Effector memory CD4-positive, alpha-beta T cell (primary cell): ENCODE results near the gene OPCML.
A peak's percentile ranks its signal among the peaks of the same experiment; 100 is the strongest.

Experiments
- DNase-seq, 3 donors: peaks; one replicate each; pipeline ENCODE4 v3.0.0-alpha.2; 2020
- H3K27ac ChIP-seq: 2 replicates; pipeline ENCODE4 v1.7.0; 2013; ENCODE audit warnings: mild to moderate bottlenecking, low read length, moderate library complexity; ENCODE audit not compliant: insufficient read depth, poor library complexity, severe bottlenecking
- H3K27me3 ChIP-seq: replicated peaks from 2 replicates; pipeline ENCODE4 v1.7.0; 2013; ENCODE audit warnings: mild to moderate bottlenecking, low read length; ENCODE audit not compliant: insufficient read depth, control insufficient read depth, poor library complexity, severe bottlenecking
- H3K36me3 ChIP-seq: 2 replicates; pipeline ENCODE4 v1.7.0; 2013; ENCODE audit warnings: mild to moderate bottlenecking, low read length, moderate library complexity; ENCODE audit not compliant: control insufficient read depth, insufficient read depth
- H3K4me1 ChIP-seq: 2 replicates; pipeline ENCODE4 v1.7.0; 2013; ENCODE audit warnings: low read length, mild to moderate bottlenecking; ENCODE audit not compliant: control insufficient read depth, insufficient read depth, poor library complexity, severe bottlenecking
- H3K4me3 ChIP-seq: 2 replicates; pipeline ENCODE4 v1.7.0; 2013; ENCODE audit warnings: low read length, low read depth, mild to moderate bottlenecking; ENCODE audit not compliant: insufficient read depth, poor library complexity, severe bottlenecking
- H3K9me3 ChIP-seq: 2 replicates; pipeline ENCODE4 v1.7.0; 2013; ENCODE audit warnings: mild to moderate bottlenecking, low read length, moderate library complexity; ENCODE audit not compliant: control insufficient read depth

OPCML gene

GRCh38 chr11:133096981-133097380 is 435.3 kb downstream of the OPCML start:
- H3K36me3 ChIP-seq: no peaks in the 10 kb centered on the region
- no peaks in the 10 kb centered on the region for H3K9me3 ChIP-seq
- DNase-seq: no peak
- H3K4me1 ChIP-seq: no peaks in the 10 kb centered on the region
- H3K4me3 ChIP-seq: no peak overlapping the region
- no peak overlapping the region for H3K27ac ChIP-seq
- H3K27me3 ChIP-seq: no peaks in the 10 kb centered on the region

DNA sequence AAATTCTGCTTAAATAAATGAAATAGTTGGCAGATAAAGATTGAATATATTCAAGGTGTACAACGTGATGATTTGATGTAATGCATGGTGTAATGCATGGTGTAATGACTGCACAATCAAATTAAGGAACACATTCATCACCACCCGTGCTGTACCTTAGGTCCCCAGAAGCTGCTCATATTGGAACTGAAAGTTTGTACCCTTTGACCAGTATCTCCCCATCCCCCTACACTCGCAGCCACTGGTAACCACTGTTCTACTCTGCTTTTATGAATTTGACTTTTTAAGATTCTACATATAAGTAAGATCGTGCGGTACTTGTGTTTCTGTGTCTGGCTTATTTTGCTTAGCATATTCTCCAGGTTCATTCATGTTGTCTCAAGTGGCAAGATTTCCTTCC is 445.8 kb downstream of the OPCML start:
- Histone ChIP-seq H3K9me3 (no peaks in the 10 kb centered on the region), H3K36me3 (no peaks in the 10 kb centered on the region), H3K27me3 (peaks cover 2% of the 10 kb centered on the region), H3K4me3 (no peak overlapping the region), H3K27ac (no peak overlapping the region), H3K4me1 (peaks cover 5% of the 10 kb centered on the region)
- no peak for DNase-seq

GRCh38 chr11:133082841-133083488 is 449.3 kb downstream of the OPCML start:
- Histone ChIP-seq H3K27ac (no peak overlapping the region), H3K36me3 (no peaks in the 10 kb centered on the region), H3K9me3 (no peaks in the 10 kb centered on the region), H3K4me3 (peak overlapping the region; percentile 12), H3K27me3 (peaks cover 2% of the 10 kb centered on the region), H3K4me1 (peaks cover 5% of the 10 kb centered on the region)
- DNase-seq: peak in 2 of 3 donors; percentile 4 to 13

- Histone ChIP-seq H3K9me3 (no peaks in the 10 kb centered on the region), H3K4me1 (peaks cover 5% of the 10 kb centered on the region), H3K36me3 (no peaks in the 10 kb centered on the region), H3K27me3 (peaks cover 2% of the 10 kb centered on the region), H3K27ac (no peak overlapping the region), H3K4me3 (no peak overlapping the region)
- DNase-seq: no peak
These were observed 449.9 kb downstream of the OPCML start for GRCh38 chr11:133082453-133082781.

- H3K27me3 ChIP-seq: peaks cover 2% of the 10 kb centered on the region
- peaks cover 5% of the 10 kb centered on the region for H3K4me1 ChIP-seq
- no peaks in the 10 kb centered on the region for H3K9me3 ChIP-seq
- no peak overlapping the region for H3K27ac ChIP-seq
- H3K36me3 ChIP-seq: no peaks in the 10 kb centered on the region
- no peak overlapping the region for H3K4me3 ChIP-seq
- DNase-seq: no peak
These were observed 450.4 kb downstream of the OPCML start for GRCh38 chr11:133081730-133082452.

DNA sequence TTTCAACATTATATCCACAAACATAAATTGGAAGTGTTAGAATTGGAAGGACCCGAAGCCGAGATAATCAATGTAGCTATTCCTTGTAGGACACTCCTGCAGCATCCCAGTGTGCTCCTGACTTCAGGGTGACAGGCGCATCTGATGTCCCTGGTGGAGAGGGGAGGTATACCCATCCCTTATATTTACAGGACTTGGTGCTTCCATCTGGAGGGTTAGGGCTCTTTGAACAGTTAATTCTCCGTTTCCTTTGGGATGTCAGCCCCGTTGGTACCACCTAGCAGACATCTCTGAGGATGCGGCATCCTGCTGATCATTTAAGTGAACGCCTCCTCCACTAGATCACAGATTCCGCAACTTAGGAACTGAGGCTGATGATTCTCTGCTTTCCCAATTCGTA is 451.3 kb downstream of the OPCML start:
- H3K36me3 ChIP-seq: no peaks in the 10 kb centered on the region
- no peaks in the 10 kb centered on the region for H3K9me3 ChIP-seq
- peaks cover 5% of the 10 kb centered on the region for H3K4me1 ChIP-seq
- H3K27me3 ChIP-seq: peaks cover 2% of the 10 kb centered on the region
- no peak for DNase-seq
- no peak overlapping the region for H3K27ac ChIP-seq
- no peak overlapping the region for H3K4me3 ChIP-seq

DNA sequence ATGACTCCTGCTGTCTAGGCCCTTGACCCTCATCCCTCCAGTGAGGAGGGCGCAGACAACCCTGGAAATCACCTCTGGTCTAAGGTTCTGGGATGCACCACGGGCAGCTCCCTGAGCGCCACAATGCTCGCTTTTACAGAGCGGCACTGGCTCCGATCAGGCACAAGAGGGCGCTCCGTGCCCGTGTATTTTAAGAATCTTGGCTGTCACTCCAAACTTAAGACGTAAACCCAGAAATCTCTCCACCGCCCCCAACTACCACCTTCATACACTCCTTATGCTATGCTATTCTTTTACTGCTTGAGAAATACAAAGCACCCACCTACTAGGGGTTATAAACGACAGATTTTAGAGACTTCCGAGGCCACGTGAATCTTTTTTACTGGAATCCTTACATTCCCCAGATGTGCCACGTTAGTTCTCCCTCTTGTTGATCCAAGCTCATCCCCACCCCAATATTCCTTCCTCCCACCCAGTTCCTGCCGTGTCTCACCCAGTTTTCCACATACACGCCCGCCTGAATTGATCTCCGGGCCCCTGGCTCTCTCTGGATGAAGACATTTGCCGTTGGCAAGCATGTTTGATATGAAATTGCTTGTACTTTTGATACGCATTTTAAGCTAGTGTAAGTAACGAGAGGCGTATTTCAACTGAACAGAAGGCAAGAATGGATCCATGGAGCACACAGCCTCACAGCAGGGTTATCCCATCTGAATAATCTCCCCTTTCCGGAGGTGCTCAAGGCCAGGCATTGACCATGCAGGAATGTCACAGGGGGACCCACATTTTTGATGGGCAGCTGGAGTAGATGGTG is 453.5 kb downstream of the OPCML start:
- Histone ChIP-seq H3K36me3 (no peaks in the 10 kb centered on the region), H3K27ac (no peak overlapping the region), H3K4me3 (no peak overlapping the region), H3K27me3 (no peaks in the 10 kb centered on the region), H3K9me3 (no peaks in the 10 kb centered on the region), H3K4me1 (peaks cover 5% of the 10 kb centered on the region)
- no peak for DNase-seq

DNA sequence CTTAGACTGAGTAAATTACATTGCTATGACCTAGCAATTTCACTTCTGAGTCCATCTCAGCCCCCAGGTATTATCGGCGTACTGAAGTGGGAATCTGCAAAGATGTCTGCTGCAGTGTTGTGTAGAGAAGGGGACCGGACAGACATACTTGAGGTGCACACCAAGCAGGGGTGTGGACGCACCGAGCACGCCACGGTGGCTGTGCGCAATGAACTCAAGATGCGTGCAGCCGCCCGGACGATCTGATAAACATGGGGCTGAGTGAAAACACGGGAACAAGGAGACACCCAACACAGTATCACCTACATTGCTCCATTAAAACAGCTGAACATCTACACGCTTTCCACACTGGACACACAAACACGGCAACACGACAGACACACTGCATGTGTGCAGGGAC is 454.3 kb downstream of the OPCML start:
- no peak for DNase-seq
- no peaks in the 10 kb centered on the region for H3K36me3 ChIP-seq
- H3K9me3 ChIP-seq: no peaks in the 10 kb centered on the region
- no peak overlapping the region for H3K27ac ChIP-seq
- no peaks in the 10 kb centered on the region for H3K4me1 ChIP-seq
- H3K27me3 ChIP-seq: no peaks in the 10 kb centered on the region
- no peak overlapping the region for H3K4me3 ChIP-seq

DNA sequence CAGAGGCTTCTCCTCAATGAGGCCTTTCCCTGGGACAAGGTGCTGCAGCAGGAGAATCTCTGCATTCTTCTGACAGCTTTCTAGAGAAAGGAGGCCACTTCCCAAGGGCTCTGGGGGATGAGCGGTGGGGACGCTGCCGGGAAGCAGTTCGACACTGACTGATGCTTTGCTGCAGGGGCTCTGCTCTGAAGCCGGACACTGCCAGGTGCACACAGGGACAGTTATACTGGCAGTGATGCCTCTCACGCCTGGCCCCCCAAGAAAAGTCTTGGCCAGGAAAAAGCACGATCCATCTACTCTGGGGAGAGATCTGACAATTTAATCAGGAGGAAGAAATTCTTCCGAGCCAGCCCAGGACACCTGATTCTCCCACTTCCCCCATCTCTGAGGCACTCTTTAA is 456.9 kb downstream of the OPCML start:
- Histone ChIP-seq H3K4me1 (no peaks in the 10 kb centered on the region), H3K36me3 (no peaks in the 10 kb centered on the region), H3K27ac (no peak overlapping the region), H3K4me3 (no peak overlapping the region), H3K27me3 (no peaks in the 10 kb centered on the region), H3K9me3 (no peaks in the 10 kb centered on the region)
- no peak for DNase-seq
